ENCODE results near the gene IL22.

- TF ChIP-seq FOXK2 (IDR thresholded peaks at IDR 0.05) (no peak), TARDBP (IDR thresholded peaks at IDR 0.05) (no peak), HDGF (IDR thresholded peaks at IDR 0.05; ENCODE audit: borderline replicate concordance) (no peak), SUZ12 (IDR thresholded peaks at IDR 0.05) (no peak), NFRKB (IDR thresholded peaks at IDR 0.05) (no peak)
Observed at GRCh38 chr12:68231229-68231628, 22.2 kb downstream of the IL22 start.

Measured in HEK293T (cell line).